SK-N-MC (cell line): ENCODE results near the gene RABIF.

Source experiments
- EZH2 ChIP-seq: fragments of 200-600 bp; sonication (generic); IDR thresholded peaks from one replicate; pipeline ENCODE4 v1.6.1; 2017; ENCODE audit warnings: antibody characterized with exemption
- POLR2AphosphoS5 ChIP-seq: IDR thresholded peaks from 2 replicates; pipeline ENCODE4 v1.6.1; 2012; ENCODE audit warnings: mild to moderate bottlenecking, low read depth, low read length, borderline replicate concordance

DNA sequence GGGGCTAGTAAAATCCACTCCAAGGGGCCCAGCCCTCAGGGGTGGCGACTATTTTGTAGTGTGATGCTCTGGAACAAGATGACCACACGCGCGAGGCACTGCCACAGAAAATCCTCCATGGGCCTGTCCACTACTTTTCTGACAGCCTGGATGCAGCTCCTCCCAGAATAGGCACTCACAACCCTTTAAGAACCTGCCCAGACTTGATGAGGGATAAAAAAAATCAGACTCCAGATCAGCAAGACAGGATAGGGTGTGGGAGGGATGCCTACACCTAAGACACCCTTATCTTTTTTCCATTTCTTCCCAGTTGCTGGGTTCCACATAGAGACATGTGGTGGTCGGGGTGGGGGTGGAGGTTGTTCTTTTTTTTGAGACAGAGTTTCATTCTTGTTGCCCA, 44.7 kb downstream of the RABIF start:
- no peak for TF ChIP-seq EZH2
- TF ChIP-seq POLR2AphosphoS5 = no peak
